CD14-positive monocyte (primary cell): ENCODE data around the gene SEMA4D. TPM values are rescaled to one million over a fixed set of nuclear protein-coding genes. Genes with fewer than 3 reads are reported as not detected.
A peak's percentile ranks its signal among the peaks of the same experiment; 100 is the strongest.

Experiments used
- DNase-seq, 3 donors: peaks; one replicate each; pipeline ENCODE4 v3.0.0-alpha.2; 2011 to 2022
- H2AFZ ChIP-seq: 2 replicates; pipeline ENCODE4 v1.6.0; 2012; ENCODE audit warnings: mild to moderate bottlenecking, low read depth, low read length, inconsistent platforms; ENCODE audit not compliant: insufficient read depth, poor library complexity, severe bottlenecking
- H3K27ac ChIP-seq, 2 donors: 1 replicate in 1 of 2; 2 replicates in 1 of 2; pipeline ENCODE4 v1.5.1; 2012 to 2013; ENCODE audit warnings: low read length in 2 of 2, control low read depth in 1 of 2, inconsistent platforms in 1 of 2, low read depth in 1 of 2, mild to moderate bottlenecking in 1 of 2
- H3K27me3 ChIP-seq, 2 donors: one replicate each; pipeline versions ENCODE4 v1.6.0 to v1.6.1; 2011 to 2013; ENCODE audit warnings: low read length in 2 of 2; ENCODE audit not compliant: control insufficient read depth in 2 of 2, insufficient read depth in 2 of 2
- H3K36me3 ChIP-seq, 2 donors: replicated peaks in 1 of 2; 1 replicate in 1 of 2; 2 replicates in 1 of 2; pipeline versions ENCODE4 v1.5.1 to v1.6.1; 2012 to 2013; ENCODE audit warnings: low read length in 2 of 2, control low read depth in 1 of 2, inconsistent platforms in 1 of 2, mild to moderate bottlenecking in 1 of 2; ENCODE audit not compliant: insufficient read depth in 2 of 2, control insufficient read depth in 1 of 2
- H3K4me1 ChIP-seq, 2 donors: 1 replicate in 1 of 2; 2 replicates in 1 of 2; pipeline versions ENCODE4 v1.5.1 to v1.6.1; 2012 to 2013; ENCODE audit warnings: low read length in 2 of 2, control low read depth in 1 of 2, inconsistent platforms in 1 of 2, mild to moderate bottlenecking in 1 of 2, moderate library complexity in 1 of 2; ENCODE audit not compliant: insufficient read depth in 2 of 2, control insufficient read depth in 1 of 2
- H3K4me2 ChIP-seq: replicated peaks from 2 replicates; pipeline ENCODE3; 2012; ENCODE audit warnings: low read length, moderate library complexity, mild to moderate bottlenecking; ENCODE audit not compliant: poor library complexity, severe bottlenecking; ENCODE audit errors: extremely low read depth
- H3K4me3 ChIP-seq, 3 experiments: fragments of 200-600 bp in 1 of 3; sonication (generic) in 1 of 3; replicated peaks in 1 of 3; 1 replicate in 2 of 3; 2 replicates in 1 of 3; pipeline ENCODE4 v1.5.1; 2011 to 2013; ENCODE audit warnings: low read length in 3 of 3, mild to moderate bottlenecking in 3 of 3, control low read depth in 2 of 3, low read depth in 2 of 3, inconsistent platforms in 1 of 3, moderate library complexity in 1 of 3
- H3K79me2 ChIP-seq: 2 replicates; pipeline ENCODE4 v1.6.0; 2012; ENCODE audit warnings: mild to moderate bottlenecking, control low read depth, inconsistent platforms, low read length, moderate library complexity; ENCODE audit not compliant: insufficient read depth
- H3K9ac ChIP-seq: 2 replicates; pipeline ENCODE4 v1.6.0; 2017; ENCODE audit warnings: low read length, mild to moderate bottlenecking; ENCODE audit not compliant: insufficient read depth, poor library complexity, severe bottlenecking
- H3K9me3 ChIP-seq, 2 donors: replicated peaks in 1 of 2; 1 replicate in 1 of 2; 2 replicates in 1 of 2; pipeline versions ENCODE4 v1.5.1 to v1.6.1; 2012 to 2013; ENCODE audit warnings: low read length in 2 of 2, control low read depth in 1 of 2; ENCODE audit not compliant: control insufficient read depth in 1 of 2, insufficient read depth in 1 of 2
- H4K20me1 ChIP-seq: 2 replicates; pipeline ENCODE4 v1.6.0; 2012; ENCODE audit warnings: mild to moderate bottlenecking, low read length, control low read depth, moderate library complexity; ENCODE audit not compliant: insufficient read depth
- H3K27ac Mint-ChIP-seq, 7 donors: one replicate each; pipeline ENCODE4 v1.8.0; 2020; ENCODE audit warnings: mild to moderate bottlenecking in 7 of 7, mixed read lengths in 7 of 7, moderate library complexity in 6 of 7, inconsistent platforms in 2 of 7
- H3K27me3 Mint-ChIP-seq, 3 donors: one replicate each; pipeline ENCODE4 v1.8.0; 2021 to 2022; ENCODE audit warnings: low read depth in 3 of 3, mild to moderate bottlenecking in 3 of 3, mixed read lengths in 3 of 3, moderate library complexity in 3 of 3, inconsistent platforms in 1 of 3
- H3K36me3 Mint-ChIP-seq, 2 donors: one replicate each; pipeline ENCODE4 v1.8.0; 2020; ENCODE audit warnings: mixed read lengths in 2 of 2, inconsistent platforms in 1 of 2, mild to moderate bottlenecking in 1 of 2
- H3K4me1 Mint-ChIP-seq: one replicate; pipeline ENCODE4 v1.8.0; 2020; ENCODE audit warnings: mild to moderate bottlenecking, mixed read lengths
- H3K4me3 Mint-ChIP-seq, 2 donors: one replicate each; pipeline ENCODE4 v1.8.0; 2020; ENCODE audit warnings: mild to moderate bottlenecking in 2 of 2, mixed read lengths in 2 of 2, moderate library complexity in 1 of 2
- H3K9me3 Mint-ChIP-seq, 7 donors: one replicate each; pipeline ENCODE4 v1.8.0; 2020 to 2022; ENCODE audit warnings: mixed read lengths in 7 of 7, mild to moderate bottlenecking in 6 of 7, moderate library complexity in 6 of 7, inconsistent platforms in 2 of 7
- CTCF ChIP-seq: fragments of 200-600 bp; IDR thresholded peaks from one replicate; pipeline ENCODE4 v1.8.0; 2022; ENCODE audit warnings: antibody characterized with exemption, mild to moderate bottlenecking
- WGBS: methylation state at CpG from one replicate; pipeline ENCODE4 v1.1.5; 2013; ENCODE audit warnings: missing lambda C conversion rate; ENCODE audit not compliant: insufficient coverage; 5-methylcytosine and 5-hydroxymethylcytosine counted together
- intact Hi-C, 2 donors: fragments of 100-400 bp; cut with micrococcal nuclease; formaldehyde crosslinking; loops; one replicate each; pipeline versions ENCODE4 v1.15.0 to v1.15.1; 2023
- polyA plus RNA-seq, 3 donors: library from polyadenylated mRNA; depleted of rRNA in 1 of 3; unstranded in 2 of 3; stranded (reverse) in 1 of 3; fragments of 300-500 nt in 2 of 3; fragments of >200 nt in 1 of 3; fragmentation: Illumina TruSeq in 2 of 3; gene quantifications; 1 replicate in 2 of 3; 2 replicates in 1 of 3; pipeline ENCODE4 v1.2.3, GENCODE V29; 2012 to 2021

Gene SEMA4D
- polyA plus RNA-seq, 3 donors, result 28.2 to 117 (median 28.6) TPM

- peak overlapping the region in 1 of 2 donors; percentile 94 for H3K27ac ChIP-seq
- no peak overlapping the region for H3K9ac ChIP-seq
- peak overlapping the region; percentile 13 to 98 (median 93) for H3K27ac Mint-ChIP-seq
- H3K4me3 ChIP-seq, result peak overlapping the region in 1 of 3 experiments; percentile 10
- no peaks in the 10 kb centered on the region for H3K79me2 ChIP-seq
- peaks cover 0 to 5% (median 2%) of the 10 kb centered on the region in 7 donors for H3K9me3 Mint-ChIP-seq
- 75% methylated on average over 5 of the region's 6 CpGs for WGBS
- no peaks in the 10 kb centered on the region for H3K27me3 ChIP-seq
- no peak overlapping the region for H2AFZ ChIP-seq
- peaks cover 0 to 3% of the 10 kb centered on the region in 2 donors for H3K9me3 ChIP-seq
- no peak for TF ChIP-seq CTCF
- intact Hi-C loops, result loop anchor here (10.0 kb wide), 2 partner anchors 144 to 214 kb away; partner anchors contain the start of genes CKS2 (in 1 of the 2) and SECISBP2 (in 1 of the 2)
- peak in 2 of 3 donors; percentile 32 to 47 for DNase-seq
- peak overlapping the region in 1 of 2 donors; percentile 29 for H3K4me3 Mint-ChIP-seq
- no peak overlapping the region for H3K4me2 ChIP-seq
- peaks cover 99% of the 10 kb centered on the region for H3K4me1 Mint-ChIP-seq
- H3K4me1 ChIP-seq, result peaks cover 96 to 100% of the 10 kb centered on the region in 2 donors
- peaks cover 9% of the 10 kb centered on the region in 2 donors for H3K36me3 Mint-ChIP-seq
- no peaks in the 10 kb centered on the region for H3K36me3 ChIP-seq
- H4K20me1 ChIP-seq, result no peaks in the 10 kb centered on the region
- peaks cover 0 to 3% (median 0%) of the 10 kb centered on the region in 3 donors for H3K27me3 Mint-ChIP-seq
These were observed 30.6 kb upstream of the SEMA4D start for GRCh38 chr9:89528540-89528939.

GRCh38 chr9:89528131-89528530 lies 30.2 kb upstream of the SEMA4D start:
- H3K4me1 ChIP-seq, result peaks cover 100% of the 10 kb centered on the region in 2 donors
- H3K9me3 Mint-ChIP-seq, result peaks cover 0 to 5% (median 2%) of the 10 kb centered on the region in 7 donors
- H3K27ac ChIP-seq, result peak overlapping the region in 1 of 2 donors; percentile 94

More at GRCh38 chr9:89528131-89528530, 30.2 kb upstream of the SEMA4D start:
- H3K4me3 ChIP-seq, result peak overlapping the region in 1 of 3 experiments; percentile 39
- Mint-ChIP-seq H3K36me3 (peaks cover 8 to 9% of the 10 kb centered on the region in 2 donors), H3K4me3 (no peak overlapping the region), H3K27me3 (peaks cover 0 to 3% (median 0%) of the 10 kb centered on the region in 3 donors), H3K4me1 (peaks cover 99% of the 10 kb centered on the region), H3K27ac (peak overlapping the region; percentile 47 to 98 (median 94))
- no peak overlapping the region for H2AFZ ChIP-seq
- intact Hi-C loops, result loop anchor here (10.0 kb wide), 2 partner anchors 143 to 213 kb away; partner anchors contain the start of genes CKS2 (in 1 of the 2) and SECISBP2 (in 1 of the 2)
- no peak for DNase-seq
- H3K27me3 ChIP-seq, result no peaks in the 10 kb centered on the region
- H3K4me2 ChIP-seq, result peak overlapping the region; percentile 27
- H4K20me1 ChIP-seq, result no peaks in the 10 kb centered on the region
- peaks cover 0 to 3% of the 10 kb centered on the region in 2 donors for H3K9me3 ChIP-seq
- H3K9ac ChIP-seq, result no peak overlapping the region
- H3K36me3 ChIP-seq, result no peaks in the 10 kb centered on the region
- TF ChIP-seq CTCF, result no peak
- no peaks in the 10 kb centered on the region for H3K79me2 ChIP-seq
- WGBS, result 88% methylated on average over 1 of the region's 5 CpGs
